ENCODE results near the gene CABP2. TPM values are rescaled to one million over a fixed set of nuclear protein-coding genes. Genes with fewer than 3 reads are reported as not detected.

Gene CABP2
- not detected in 5 replicates for total RNA-seq (2022; extraction: Qiagen RNA extraction; ENCODE audit: low read depth)

DNA sequence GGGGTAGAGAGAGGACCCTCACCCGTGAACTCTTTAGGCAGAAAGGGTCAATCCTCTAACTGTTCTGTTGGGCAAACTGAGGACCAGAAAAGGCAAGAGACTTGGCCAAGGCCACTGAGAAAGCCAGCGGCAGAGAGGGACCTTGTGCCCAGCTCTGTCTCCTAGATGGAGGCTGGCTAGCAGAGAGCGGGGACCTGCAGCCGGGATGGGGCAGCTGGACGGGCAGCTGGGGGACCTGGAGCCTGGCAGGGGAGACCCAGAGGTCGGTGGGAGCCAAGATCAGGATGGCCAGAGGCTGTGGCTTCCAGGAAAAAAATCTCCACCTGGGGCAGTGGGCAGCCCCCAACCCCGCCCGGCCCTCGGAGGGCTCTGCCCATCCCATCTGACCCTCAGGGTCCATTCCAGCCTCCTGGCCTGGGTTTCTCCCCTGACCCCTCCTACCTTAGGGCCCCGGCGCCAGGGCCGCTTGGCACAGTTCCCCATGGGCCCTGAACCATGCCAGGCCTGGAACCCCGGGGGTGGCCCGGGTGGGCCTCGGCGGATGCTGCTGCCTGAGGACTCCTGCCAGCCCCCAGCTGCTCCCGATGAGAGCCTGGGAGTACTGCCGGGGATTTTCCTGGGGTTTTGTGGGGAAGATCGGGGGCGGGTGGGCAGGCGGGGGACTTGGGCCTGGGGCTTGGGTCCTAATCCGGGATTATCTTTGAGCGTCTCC is at the start of gene CABP2:
TSS of gene CABP2 (minus strand) at position 603 of the 712 bp plus-strand sequence. CDS start at position 483, 120 bp downstream.

GRCh38 chr11:67507864-67508485 is 15.3 kb downstream of the CABP2 start, which contains the start of gene CDK2AP2:
Gene CDK2AP2 (minus strand): TSS chr11:67508162. CDS start chr11:67508082, 80 bp downstream.

GRCh38 chr11:67504950-67505581 is 18.2 kb downstream of the CABP2 start, which contains the start of gene PITPNM1:
Gene PITPNM1 (minus strand): TSS chr11:67505363. CDS start chr11:67504180, 1,183 bp downstream.

GRCh38 chr11:67482827-67483798 is 40.1 kb downstream of the CABP2 start, which contains the start of gene AIP:
Gene AIP (plus strand): TSS chr11:67483026. CDS start chr11:67483159, 133 bp downstream.

Other genes with a start within 250 kb of the CABP2 start
- gene ANKRD13D, start 234.1 kb downstream of the CABP2 start, total RNA-seq (2022; extraction: Qiagen RNA extraction; ENCODE audit: low read depth): 18.7 to 29.1 TPM (median 26.9 TPM) in 5 replicates
- gene SSH3, start 219.9 kb downstream of the CABP2 start, total RNA-seq (2022; extraction: Qiagen RNA extraction; ENCODE audit: low read depth): 16.6 to 32.1 TPM (median 27.6 TPM) in 5 replicates
- 192 to 253 TPM (median 224 TPM) in 5 replicates for gene POLD4, start 169.9 kb downstream of the CABP2 start, total RNA-seq (2022; extraction: Qiagen RNA extraction; ENCODE audit: low read depth)
- gene CLCF1, start 149.8 kb downstream of the CABP2 start, total RNA-seq (2022; extraction: Qiagen RNA extraction; ENCODE audit: low read depth): 49.7 to 54.8 TPM (median 52.5 TPM) in 5 replicates
- 23.3 to 34.3 TPM (median 31.1 TPM) in 5 replicates for gene RAD9A, start 131.5 kb downstream of the CABP2 start, total RNA-seq (2022; extraction: Qiagen RNA extraction; ENCODE audit: low read depth)
- gene PPP1CA, start 121.6 kb downstream of the CABP2 start, total RNA-seq (2022; extraction: Qiagen RNA extraction; ENCODE audit: low read depth): 267 to 305 TPM (median 288 TPM) in 5 replicates
- gene TBC1D10C, start 119.4 kb downstream of the CABP2 start, total RNA-seq (2022; extraction: Qiagen RNA extraction; ENCODE audit: low read depth): 0.09 to 0.16 TPM in 2 of 5 replicates, not detected in the others
- gene CARNS1, start 107.8 kb downstream of the CABP2 start, total RNA-seq (2022; extraction: Qiagen RNA extraction; ENCODE audit: low read depth): 0.14 to 0.19 TPM (median 0.14 TPM) in 5 replicates
- gene RPS6KB2, start 95.0 kb downstream of the CABP2 start, total RNA-seq (2022; extraction: Qiagen RNA extraction; ENCODE audit: low read depth): 41.3 to 50.1 TPM (median 47.5 TPM) in 5 replicates
- gene PTPRCAP, start 85.8 kb downstream of the CABP2 start, total RNA-seq (2022; extraction: Qiagen RNA extraction; ENCODE audit: low read depth): 0.15 to 0.36 TPM (median 0.23 TPM) in 5 replicates
- gene CORO1B, start 80.0 kb downstream of the CABP2 start, total RNA-seq (2022; extraction: Qiagen RNA extraction; ENCODE audit: low read depth): 49.1 to 60.0 TPM (median 56.1 TPM) in 5 replicates
- 0.08 TPM in 1 of 5 replicates, not detected in the others for gene GPR152, start 70.7 kb downstream of the CABP2 start, total RNA-seq (2022; extraction: Qiagen RNA extraction; ENCODE audit: low read depth)
- not detected in 5 replicates for gene CABP4, start 68.1 kb downstream of the CABP2 start, total RNA-seq (2022; extraction: Qiagen RNA extraction; ENCODE audit: low read depth)
- 50.2 to 66.2 TPM (median 60.8 TPM) in 5 replicates for gene TMEM134, start 54.2 kb downstream of the CABP2 start, total RNA-seq (2022; extraction: Qiagen RNA extraction; ENCODE audit: low read depth)
- 39.1 to 45.8 TPM (median 45.1 TPM) in 5 replicates for gene AIP, start 40.4 kb downstream of the CABP2 start, total RNA-seq (2022; extraction: Qiagen RNA extraction; ENCODE audit: low read depth)
- gene PITPNM1, start 18.1 kb downstream of the CABP2 start, total RNA-seq (2022; extraction: Qiagen RNA extraction; ENCODE audit: low read depth): 32.3 to 48.6 TPM (median 44.4 TPM) in 5 replicates
- gene CDK2AP2, start 15.3 kb downstream of the CABP2 start, total RNA-seq (2022; extraction: Qiagen RNA extraction; ENCODE audit: low read depth): 61.9 to 88.0 TPM (median 79.3 TPM) in 5 replicates
- 1,438 to 1,735 TPM (median 1,655 TPM) in 5 replicates for gene GSTP1, start 60.4 kb upstream of the CABP2 start, total RNA-seq (2022; extraction: Qiagen RNA extraction; ENCODE audit: low read depth)
- gene NDUFV1, start 83.5 kb upstream of the CABP2 start, total RNA-seq (2022; extraction: Qiagen RNA extraction; ENCODE audit: low read depth): 137 to 152 TPM (median 143 TPM) in 5 replicates
- gene NUDT8, start 106.5 kb upstream of the CABP2 start, total RNA-seq (2022; extraction: Qiagen RNA extraction; ENCODE audit: low read depth): 7.0 to 17.2 TPM (median 12.8 TPM) in 5 replicates
- not detected in 5 replicates for gene TBX10, start 116.3 kb upstream of the CABP2 start, total RNA-seq (2022; extraction: Qiagen RNA extraction; ENCODE audit: low read depth)
- gene ACY3, start 127.3 kb upstream of the CABP2 start, total RNA-seq (2022; extraction: Qiagen RNA extraction; ENCODE audit: low read depth): 0.77 to 1.8 TPM (median 1.4 TPM) in 5 replicates
- not detected in 5 replicates for gene ALDH3B2, start 151.2 kb upstream of the CABP2 start, total RNA-seq (2022; extraction: Qiagen RNA extraction; ENCODE audit: low read depth)

Data from A549 treated with GW870086 at 1 μM for 4 hours (cell line).